IMR-90 (cell line): ENCODE data around the gene NCOA7.

Source experiments
- CTCF ChIP-seq: conservative IDR thresholded peaks from 2 replicates; pipeline ENCODE4 v1.5.1; 2012; ENCODE audit warnings: mild to moderate bottlenecking, low read depth, low read length, improper control_type of control experiment
- POLR2A ChIP-seq: IDR thresholded peaks from 2 replicates; pipeline ENCODE4 v1.6.1; 2012; ENCODE audit warnings: mild to moderate bottlenecking, low read depth, low read length

GRCh38 chr6:125904871-125905270, 114.1 kb downstream of the NCOA7 start:
- TF ChIP-seq POLR2A, result no peak
- no peak for TF ChIP-seq CTCF
